Heart left ventricle (tissue), 16 donors: ENCODE results near the gene ALDH3A1. TPM values are rescaled to one million over a fixed set of nuclear protein-coding genes. Genes with fewer than 3 reads are reported as not detected.

Source experiments
- ATAC-seq, 4 donors: fragments of 200-7000 bp; cut with Tn5 transposase; one replicate each; pipeline ENCODE4 v1.9.1; 2020 to 2022; ENCODE audit warnings: moderate library complexity in 4 of 4, mild to moderate bottlenecking in 3 of 4, moderate number of reproducible peaks in 1 of 4
- DNase-seq, 5 donors: peaks; one replicate each; pipeline ENCODE4 v3.0.0-alpha.2; 2020
- H3K27ac ChIP-seq, 12 donors: fragments of 200-600 bp; sonication (generic) in 4 of 12; one replicate each; pipeline versions ENCODE4 v1.5.0 to v1.8.0; 2016 to 2022; ENCODE audit warnings: mild to moderate bottlenecking in 2 of 12
- H3K27me3 ChIP-seq, 9 donors: fragments of 200-600 bp; sonication (generic) in 2 of 9; one replicate each; pipeline versions ENCODE4 v1.5.1 to v1.8.0; 2016 to 2022; ENCODE audit warnings: mild to moderate bottlenecking in 3 of 9
- H3K36me3 ChIP-seq, 9 donors: fragments of 200-600 bp; sonication (generic) in 2 of 9; one replicate each; pipeline versions ENCODE4 v1.5.0 to v1.8.0; 2018 to 2022; ENCODE audit warnings: mild to moderate bottlenecking in 2 of 9
- H3K4me1 ChIP-seq, 12 donors: fragments of 200-600 bp; sonication (generic) in 4 of 12; one replicate each; pipeline versions ENCODE4 v1.5.0 to v1.8.0; 2016 to 2022; ENCODE audit warnings: mild to moderate bottlenecking in 3 of 12
- H3K4me3 ChIP-seq, 12 donors: fragments of 200-600 bp; sonication (generic) in 4 of 12; one replicate each; pipeline versions ENCODE4 v1.5.0 to v1.8.0; 2017 to 2022; ENCODE audit warnings: mild to moderate bottlenecking in 9 of 12, moderate library complexity in 4 of 12
- H3K9me3 ChIP-seq, 12 donors: fragments of 200-600 bp; sonication (generic) in 4 of 12; one replicate each; pipeline versions ENCODE4 v1.5.0 to v1.8.0; 2016 to 2022; ENCODE audit warnings: mild to moderate bottlenecking in 1 of 12
- CTCF ChIP-seq, 12 donors: fragments of 200-600 bp; sonication (generic) in 4 of 12; IDR thresholded peaks; one replicate each; pipeline versions ENCODE4 v1.5.0 to v1.8.0; 2018 to 2022; ENCODE audit warnings: antibody characterized with exemption in 12 of 12, mild to moderate bottlenecking in 5 of 12
- POLR2A ChIP-seq, 2 donors: fragments of 450-650 bp; IDR thresholded peaks; one replicate each; pipeline ENCODE4 v1.6.1; 2017; ENCODE audit warnings: antibody characterized with exemption in 2 of 2, mild to moderate bottlenecking in 2 of 2, moderate library complexity in 2 of 2
- WGBS, 4 donors: extraction: QIAGEN DNeasy Blood & Tissue Kit in 2 of 4; methylation state at CpG; one replicate each; pipeline versions ENCODE4 v1.1.5 to v1.1.7; 2013 to 2018; 5-methylcytosine and 5-hydroxymethylcytosine counted together
- intact Hi-C, 10 donors: fragments of 100-400 bp; cut with DNase I; formaldehyde crosslinking; loops; one replicate each; pipeline versions ENCODE4 v1.11.1 to v1.14.2; 2022
- polyA plus RNA-seq, 2 donors: library from polyadenylated mRNA; stranded (reverse); fragments of 200-250 nt; gene quantifications; one replicate each; pipeline ENCODE4 v1.2.3, GENCODE V29; 2013
- total RNA-seq, 9 donors: library from RNA; depleted of rRNA in 2 of 9; stranded (reverse); fragments of >200 nt in 2 of 9; fragmentation: NEBNext Ultra II Directional in 3 of 9; extraction: Animal tissue kit (Norgen Biotek cat#: 25700) in 3 of 9; gene quantifications; one replicate each; pipeline versions ENCODE4 v1.1.0 to v1.2.4, GENCODE V29; 2016 to 2023
- donor health status: ischemic (EF 13 %, LVEDD 7.1; RV severe dilation, severe dysfunction).
- donor health status: healthy with polysubstance abuse.
- donor health status: DM: no; HTN: yes; CAD: no.
- donor health status: DM: no; HTN: no; CAD: no.
- donor health status: ischemic (EF 25% LVEDD 6.9; RV normal size, moderate dysfunction).
- donor health status: ischemic (EF 25% LVEDD 5.7; RV mildly dilated, moderate dysfunction).
- donor health status: healthy.
- donor health status: DM: yes; HTN: yes; CAD: no.
- donor health status: ischemic (EF 35%, LVEDD 5.7; RV mildly dilated, moderate dysfunction).
- donor health status: nonischemic (EF 11% LVEDD 7.7; RV severe dilation, severe dysfunction).
- donor health status: DM: yes; HTN: yes; CAD: no.
- donor health status: PGD.
- donor health status: ischemic (EF 29% LVEDD 5.4; RV normal size, mild dysfunction).
- donor health status: nonischemic (EF 23%, LVEDD 6.1; RV moderate dilation, normal function).

ALDH3A1 gene
- total and polyA plus RNA-seq, 11 donors = 0.04 to 1.1 (median 0.31) TPM; not detected in 6

GRCh38 chr17:19703106-19703827 is 44.8 kb downstream of the ALDH3A1 start:
- ATAC-seq (peak; percentile 35 to 75 (median 58)), DNase-seq (no peak)
- H3K27ac ChIP-seq = peak overlapping the region in 11 of 12 donors; percentile 25 to 72 (median 56)
- no peaks in the 10 kb centered on the region for H3K27me3 ChIP-seq
- H3K36me3 ChIP-seq = no peaks in the 10 kb centered on the region
- H3K4me3 ChIP-seq = no peak overlapping the region
- intact Hi-C loops = loop anchor here in 2 of 10 donors (10.0 kb wide), 2 partner anchors 52 to 62 kb away; no protein-coding TSS in a partner anchor
- 54 to 64% (median 58%) methylated on average over 9 to 10 of the region's 10 CpGs for WGBS, 4 donors
- H3K9me3 ChIP-seq = no peaks in the 10 kb centered on the region
- TF ChIP-seq CTCF (IDR thresholded peaks at IDR 0.05) (no peak), POLR2A (IDR thresholded peaks at IDR 0.05) (no peak)
- H3K4me1 ChIP-seq = peaks cover 0 to 23% (median 10%) of the 10 kb centered on the region in 12 donors

GRCh38 chr17:19702217-19702641 is 45.9 kb downstream of the ALDH3A1 start:
- Histone ChIP-seq H3K4me1 (peaks cover 0 to 23% (median 10%) of the 10 kb centered on the region in 12 donors), H3K36me3 (no peaks in the 10 kb centered on the region), H3K4me3 (no peak overlapping the region), H3K27me3 (no peaks in the 10 kb centered on the region), H3K27ac (peak overlapping the region in 1 of 12 donors; percentile 71), H3K9me3 (no peaks in the 10 kb centered on the region)
- ATAC-seq (no peak), DNase-seq (no peak)
- intact Hi-C loops = loop anchor here in 2 of 10 donors (10.0 kb wide), 2 partner anchors 53 to 63 kb away; no protein-coding TSS in a partner anchor
- TF ChIP-seq CTCF (IDR thresholded peaks at IDR 0.05) (no peak), POLR2A (IDR thresholded peaks at IDR 0.05) (no peak)
- WGBS, 4 donors = 80 to 84% (median 83%) methylated on average over 4 of the region's 4 CpGs

Other genes with a start within 250 kb of the ALDH3A1 start
- gene SLC47A1, start 214.4 kb downstream of the ALDH3A1 start, total RNA-seq = 10 to 100 TPM in 7 of 9 donors, 1 to 10 TPM in 2; 5.8 to 25.5 (median 12.4) TPM
- 1 to 10 TPM; 1.8 to 9.1 TPM for gene SLC47A1, start 214.4 kb downstream of the ALDH3A1 start, polyA plus RNA-seq
- 100 to 1,000 TPM in 1 of 9 donors, 10 to 100 TPM in 8; 57.0 to 129 (median 83.2) TPM for gene ALDH3A2, start 99.5 kb downstream of the ALDH3A1 start, total RNA-seq
- 10 to 100 TPM; 25.7 to 71.8 TPM for gene ALDH3A2, start 99.5 kb downstream of the ALDH3A1 start, polyA plus RNA-seq
- under 1 TPM in 1 of 9 donors, not detected in 8; 0.32 TPM for gene SLC47A2, start 31.7 kb downstream of the ALDH3A1 start, total RNA-seq
- not detected for gene SLC47A2, start 31.7 kb downstream of the ALDH3A1 start, polyA plus RNA-seq
- 10 to 100 TPM; 13.7 to 25.6 (median 17.8) TPM for gene ULK2, start 119.6 kb upstream of the ALDH3A1 start, total RNA-seq
- gene ULK2, start 119.6 kb upstream of the ALDH3A1 start, polyA plus RNA-seq = 1 to 10 TPM; 4.6 to 5.4 TPM
- gene AKAP10, start 229.5 kb upstream of the ALDH3A1 start, total RNA-seq = 10 to 100 TPM; 11.2 to 25.0 (median 14.5) TPM
- 1 to 10 TPM; 4.4 to 6.9 TPM for gene AKAP10, start 229.5 kb upstream of the ALDH3A1 start, polyA plus RNA-seq